AG04449 (cell line): ENCODE measurements around the gene AGO1.
"Not testable (repeated sequence)": the region's sequence is repeated elsewhere in the genome, so short reads cannot be mapped to it uniquely, and the experiment has no call there.

Experiments used
- CTCF ChIA-PET: fragments of 350-600 bp; formaldehyde crosslinking; extraction: SDS; loops from one replicate; lab custom pipeline; 2021; ENCODE audit warnings: antibody characterized with exemption; lab: Yijun Ruan, JAX
- POLR2A ChIA-PET: fragments of 400-600, 350-600 bp; formaldehyde crosslinking; extraction: SDS; loops from one replicate; lab custom pipeline; 2020; ENCODE audit warnings: antibody characterized with exemption, inconsistent platforms; lab: Yijun Ruan, JAX
- DNase-seq: peaks from one replicate; pipeline ENCODE4 v3.0.0-alpha.2; 2010; ENCODE audit warnings: low read depth, low spot score
- H3K4me3 ChIP-seq: 2 replicates; pipeline ENCODE4 v1.5.1; 2011; ENCODE audit warnings: low read depth, mild to moderate bottlenecking, control low read depth, low read length
- TF ChIP-seq, protein P1 (sequence below): IDR thresholded peaks from one replicate; pipeline ENCODE4 v1.5.1; 2011; ENCODE audit warnings: mild to moderate bottlenecking, moderate library complexity, low read length, control low read depth, inconsistent platforms; ENCODE audit not compliant: insufficient read depth; ENCODE audit errors: missing control alignments

The AGO1 gene

GRCh38 chr1:35873243-35873750 lies 9.7 kb upstream of the AGO1 start:
- ChIA-PET CTCF (interaction anchor here (1.5 to 4.8 kb wide), 2 partner anchors 9 to 22 kb away, joined by 3 to 30 read pairs; partner anchors contain the start of gene AGO1), POLR2A (no interaction called here)
- TF ChIP-seq, protein P1, sequence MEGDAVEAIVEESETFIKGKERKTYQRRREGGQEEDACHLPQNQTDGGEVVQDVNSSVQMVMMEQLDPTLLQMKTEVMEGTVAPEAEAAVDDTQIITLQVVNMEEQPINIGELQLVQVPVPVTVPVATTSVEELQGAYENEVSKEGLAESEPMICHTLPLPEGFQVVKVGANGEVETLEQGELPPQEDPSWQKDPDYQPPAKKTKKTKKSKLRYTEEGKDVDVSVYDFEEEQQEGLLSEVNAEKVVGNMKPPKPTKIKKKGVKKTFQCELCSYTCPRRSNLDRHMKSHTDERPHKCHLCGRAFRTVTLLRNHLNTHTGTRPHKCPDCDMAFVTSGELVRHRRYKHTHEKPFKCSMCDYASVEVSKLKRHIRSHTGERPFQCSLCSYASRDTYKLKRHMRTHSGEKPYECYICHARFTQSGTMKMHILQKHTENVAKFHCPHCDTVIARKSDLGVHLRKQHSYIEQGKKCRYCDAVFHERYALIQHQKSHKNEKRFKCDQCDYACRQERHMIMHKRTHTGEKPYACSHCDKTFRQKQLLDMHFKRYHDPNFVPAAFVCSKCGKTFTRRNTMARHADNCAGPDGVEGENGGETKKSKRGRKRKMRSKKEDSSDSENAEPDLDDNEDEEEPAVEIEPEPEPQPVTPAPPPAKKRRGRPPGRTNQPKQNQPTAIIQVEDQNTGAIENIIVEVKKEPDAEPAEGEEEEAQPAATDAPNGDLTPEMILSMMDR = no peak
- no peak for DNase-seq
- no peak overlapping the region for H3K4me3 ChIP-seq

- CTCF ChIA-PET = interaction anchor here (4.8 kb wide), 1 partner anchor 8 kb away, joined by 30 read pairs; the partner anchor contains the start of gene AGO1
- POLR2A ChIA-PET, DNase-seq, H3K4me3 ChIP-seq: not testable (repeated sequence)
Observed at GRCh38 chr1:35874115-35874514, 8.9 kb upstream of the AGO1 start.

DNA sequence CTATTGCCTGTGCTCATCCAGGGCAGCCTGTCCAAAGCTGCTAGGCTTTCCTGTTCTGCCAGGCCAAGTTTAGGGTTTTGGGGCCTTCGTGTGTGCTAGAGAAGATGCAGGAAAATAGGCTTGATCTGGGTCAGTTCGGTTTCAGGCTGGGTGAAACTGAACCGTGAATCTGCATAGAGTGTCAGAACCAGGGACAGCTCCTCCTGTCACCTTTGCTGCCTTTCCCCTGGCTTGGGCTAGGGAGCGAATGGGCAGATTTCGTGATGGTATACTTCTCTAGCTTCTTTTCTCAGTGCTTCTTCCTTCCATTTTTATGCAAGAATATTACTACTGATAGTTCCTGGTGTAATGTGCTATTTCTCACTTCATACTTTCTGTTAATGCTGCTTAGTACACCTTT lies 6.0 kb upstream of the AGO1 start:
- no peak for DNase-seq
- CTCF ChIA-PET = interaction anchor here (1.0 kb wide), 1 partner anchor 10 kb away, joined by 3 read pairs; no protein-coding TSS in a partner anchor
- H3K4me3 ChIP-seq = no peak overlapping the region
- TF ChIP-seq, protein P1 = no peak
- POLR2A ChIA-PET = no interaction called here

DNA sequence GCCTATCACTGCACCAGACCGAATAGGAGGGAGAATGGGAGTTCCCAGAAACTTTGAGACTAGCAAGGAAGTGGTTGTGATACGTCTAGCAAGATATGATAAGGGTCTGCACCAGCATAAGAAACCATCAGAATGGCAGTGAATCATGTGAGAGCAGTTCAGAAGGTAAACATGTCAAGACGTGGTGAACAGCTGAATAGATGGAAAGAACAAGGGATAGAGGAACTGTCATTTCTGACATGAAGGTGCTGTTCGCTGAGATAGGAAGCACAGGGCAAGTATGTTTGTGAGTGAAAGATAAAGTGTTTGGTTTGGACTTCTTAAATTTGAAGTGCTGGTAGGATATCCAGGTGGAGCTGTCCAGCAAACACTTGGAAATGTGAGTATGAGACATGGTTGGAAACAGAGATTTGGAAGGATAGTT lies 1.1 kb upstream of the AGO1 start:
- ChIA-PET CTCF (interaction anchor here (0.8 to 4.1 kb wide), 17 partner anchors 10 to 202 kb away, joined by 3 to 69 read pairs (median 4); partner anchors contain the start of gene TEKT2), POLR2A (no interaction called here)
- H3K4me3 ChIP-seq = no peak overlapping the region
- no peak for DNase-seq
- TF ChIP-seq, protein P1 = no peak

GRCh38 chr1:35882586-35882944 lies 444 bp upstream of the AGO1 start:
- TF ChIP-seq, protein P1 = no peak
- DNase-seq = no peak
- ChIA-PET CTCF (interaction anchor here (0.8 to 4.1 kb wide), 26 partner anchors 7 to 202 kb away, joined by 3 to 69 read pairs (median 4); partner anchors contain the start of genes AGO3 and TEKT2), POLR2A (interaction anchor here (1.2 kb wide), 1 partner anchor 48 kb away, joined by 4 read pairs; the partner anchor contains the start of gene AGO3)
- H3K4me3 ChIP-seq = peak overlapping the region; percentile 92

DNA sequence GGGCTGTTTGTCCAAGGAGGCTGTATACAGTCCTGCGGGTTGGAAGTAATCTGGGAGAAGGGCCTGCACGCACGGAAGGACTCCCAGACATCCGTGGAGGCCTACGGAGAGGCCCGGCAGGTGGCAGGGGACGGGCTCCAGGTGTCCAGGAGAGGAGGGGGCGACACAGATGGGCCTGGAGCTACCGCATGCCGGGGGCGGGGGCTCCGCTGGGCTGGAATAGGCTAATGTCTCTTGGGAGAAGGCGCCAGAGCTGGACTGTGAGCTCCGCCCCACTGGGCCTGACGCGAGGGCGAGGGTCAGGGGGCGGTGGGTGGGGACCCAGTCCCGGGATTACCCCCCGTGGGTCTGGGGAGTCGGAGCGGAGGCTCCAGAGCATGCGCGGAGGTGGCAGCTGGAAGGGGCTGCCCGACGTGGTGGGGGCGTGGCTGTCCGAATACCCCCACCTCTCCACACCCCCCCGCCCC lies 659 bp downstream of the AGO1 start:
- TF ChIP-seq, protein P1 = no peak
- POLR2A ChIA-PET = interaction anchor here (1.2 kb wide), 1 partner anchor 47 kb away, joined by 4 read pairs; the partner anchor contains the start of gene AGO3
- CTCF ChIA-PET = interaction anchor here (0.6 to 4.1 kb wide), 28 partner anchors 9 to 112 kb away, joined by 3 to 69 read pairs (median 4); partner anchors contain the start of gene AGO3
- no peak for DNase-seq
- peak overlapping the region; percentile 92 for H3K4me3 ChIP-seq
